ENCODE measurements around the gene UBE4B.

GRCh38 chr1:10173582-10173981, 140.8 kb downstream of the UBE4B start:
- no peak for TF ChIP-seq POLR2A (IDR thresholded peaks at IDR 0.05; ENCODE audit: low read depth, low read length)
- TF ChIP-seq PAX5 (IDR thresholded peaks at IDR 0.05; ENCODE audit: insufficient read depth, low read length, severe bottlenecking), result no peak
- TF ChIP-seq TAF1 (IDR thresholded peaks at IDR 0.05; ENCODE audit: low read depth, low read length), result no peak
- no peak for TF ChIP-seq POLR2AphosphoS5 (IDR thresholded peaks at IDR 0.05; ENCODE audit: low read depth, low read length)
- TF ChIP-seq POU2F2 (IDR thresholded peaks at IDR 0.05; ENCODE audit: low read depth, low read length), result no peak
